B cell (primary cell): ENCODE data around the gene CYP2W1. TPM values are rescaled to one million over a fixed set of nuclear protein-coding genes. Genes with fewer than 3 reads are reported as not detected.

ENCODE experiments used
- ATAC-seq: fragments of 200-7000 bp; cut with Tn5 transposase; one replicate; pipeline ENCODE4 v1.10.0; 2021; ENCODE audit warnings: low read depth, mild to moderate bottlenecking, moderate number of reproducible peaks, moderate library complexity
- CTCF ChIA-PET: fragments of 350-600 bp; sonication (Branson Sonifier 250); formaldehyde crosslinking; loops from one replicate; lab custom pipeline; 2021; ENCODE audit warnings: antibody characterized with exemption, inconsistent platforms; lab: Charles Lee
- POLR2A ChIA-PET: fragments of 350-600 bp; sonication (Branson Sonifier 250); formaldehyde crosslinking; loops from one replicate; lab custom pipeline; 2021; ENCODE audit warnings: antibody characterized with exemption; lab: Charles Lee
- DNase-seq: peaks from one replicate; pipeline ENCODE4 v3.0.0; 2013
- H2AFZ ChIP-seq: 2 replicates; pipeline ENCODE4 v1.6.1; 2012; ENCODE audit warnings: mild to moderate bottlenecking, low read depth, low read length; ENCODE audit not compliant: insufficient read depth, poor library complexity, severe bottlenecking
- H3K27ac ChIP-seq, 2 donors: 1 replicate in 1 of 2; 2 replicates in 1 of 2; pipeline ENCODE4 v1.5.1; 2012 to 2013; ENCODE audit warnings: low read length in 2 of 2, mild to moderate bottlenecking in 2 of 2, moderate library complexity in 1 of 2
- H3K27me3 ChIP-seq, 4 experiments: fragments of 200-600 bp in 1 of 4; sonication (generic) in 1 of 4; replicated peaks in 1 of 4; 1 replicate in 2 of 4; 2 replicates in 2 of 4; pipeline versions ENCODE4 v1.6.1 to v1.7.0; 2013 to 2016; ENCODE audit warnings: low read length in 3 of 4, mild to moderate bottlenecking in 2 of 4, mixed read lengths in 1 of 4, moderate library complexity in 1 of 4; ENCODE audit not compliant: insufficient read depth in 4 of 4, control insufficient read depth in 3 of 4; ENCODE audit errors: control extremely low read depth in 1 of 4
- H3K36me3 ChIP-seq, 2 experiments: replicated peaks in 1 of 2; 1 replicate in 1 of 2; 2 replicates in 1 of 2; pipeline versions ENCODE4 v1.6.1 to v1.7.1; 2013; ENCODE audit warnings: low read length in 1 of 2; ENCODE audit not compliant: insufficient read depth in 2 of 2, control insufficient read depth in 1 of 2; ENCODE audit errors: control extremely low read depth in 1 of 2, extremely low read depth in 1 of 2
- H3K4me1 ChIP-seq, 2 donors: fragments of 200-600 bp in 1 of 2; sonication (generic) in 1 of 2; 1 replicate in 1 of 2; 2 replicates in 1 of 2; pipeline versions ENCODE4 v1.5.1 to v1.6.1; 2013 to 2017; ENCODE audit warnings: low read length in 2 of 2; ENCODE audit not compliant: control insufficient read depth in 2 of 2, insufficient read depth in 2 of 2
- H3K4me2 ChIP-seq: replicated peaks from 2 replicates; pipeline ENCODE3; 2012; ENCODE audit warnings: mild to moderate bottlenecking, low read depth, low read length; ENCODE audit not compliant: poor library complexity, severe bottlenecking
- H3K4me3 ChIP-seq, 5 experiments: fragments of 200-600 bp in 1 of 5; sonication (generic) in 1 of 5; 1 replicate in 3 of 5; 2 replicates in 2 of 5; pipeline versions ENCODE4 v1.5.1 to v1.7.0; 2011 to 2016; ENCODE audit warnings: low read length in 4 of 5, mild to moderate bottlenecking in 4 of 5, low read depth in 2 of 5, control low read depth in 1 of 5, moderate library complexity in 1 of 5; ENCODE audit not compliant: insufficient read depth in 1 of 5; ENCODE audit errors: control extremely low read depth in 1 of 5, extremely low read depth in 1 of 5
- H3K79me2 ChIP-seq: fragments of 200-600 bp; sonication (generic); one replicate; pipeline ENCODE4 v1.6.0; 2016; ENCODE audit warnings: low read length; ENCODE audit not compliant: control insufficient read depth, insufficient read depth
- H3K9ac ChIP-seq: fragments of 200-600 bp; sonication (generic); 2 replicates; pipeline ENCODE4 v1.6.1; 2017; ENCODE audit warnings: mild to moderate bottlenecking, low read length, moderate library complexity
- H3K9me3 ChIP-seq, 3 donors: one replicate each; pipeline versions ENCODE4 v1.6.1 to v1.7.1; 2013; ENCODE audit warnings: low read length in 2 of 3; ENCODE audit not compliant: control insufficient read depth in 2 of 3, insufficient read depth in 1 of 3; ENCODE audit errors: control extremely low read depth in 1 of 3
- H4K20me1 ChIP-seq: 2 replicates; pipeline ENCODE4 v1.6.0; 2012; ENCODE audit warnings: mild to moderate bottlenecking, low read length; ENCODE audit not compliant: insufficient read depth, control insufficient read depth, poor library complexity, severe bottlenecking
- H3K27ac Mint-ChIP-seq: one replicate; pipeline ENCODE4 v1.8.0; 2021; ENCODE audit warnings: mixed read lengths
- H3K27me3 Mint-ChIP-seq: one replicate; pipeline ENCODE4 v1.8.0; 2021; ENCODE audit warnings: mixed read lengths
- H3K4me1 Mint-ChIP-seq: one replicate; pipeline ENCODE4 v1.8.0; 2021; ENCODE audit warnings: mixed read lengths
- H3K4me3 Mint-ChIP-seq: one replicate; pipeline ENCODE4 v1.8.0; 2021; ENCODE audit warnings: mixed read lengths
- H3K9me3 Mint-ChIP-seq: one replicate; pipeline ENCODE4 v1.8.0; 2022; ENCODE audit warnings: mixed read lengths; ENCODE audit not compliant: insufficient read depth
- CTCF ChIP-seq: fragments of 200-600 bp; IDR thresholded peaks from one replicate; pipeline ENCODE4 v1.8.0; 2022; ENCODE audit warnings: antibody characterized with exemption, mild to moderate bottlenecking
- EZH2 ChIP-seq: IDR thresholded peaks from 2 replicates; pipeline ENCODE4 v1.6.1; 2012; ENCODE audit warnings: borderline replicate concordance, low read depth, mild to moderate bottlenecking, moderate library complexity, low read length; ENCODE audit not compliant: insufficient read depth, poor library complexity, severe bottlenecking
- WGBS: methylation state at CpG from one replicate; pipeline ENCODE4 v1.1.5; 2013; ENCODE audit warnings: missing lambda C conversion rate; ENCODE audit not compliant: insufficient coverage; 5-methylcytosine and 5-hydroxymethylcytosine counted together
- intact Hi-C: fragments of 100-400 bp; cut with micrococcal nuclease; formaldehyde crosslinking; loops from one replicate; pipeline ENCODE4 v1.10.0; 2022
- polyA plus RNA-seq: library from polyadenylated mRNA; depleted of rRNA; stranded (reverse); fragments of >200 nt; gene quantifications from 2 replicates; pipeline ENCODE4 v1.2.3, GENCODE V29; 2012
- total RNA-seq, 2 donors: library from RNA; stranded (reverse); fragments of 120-200 nt in 1 of 2; gene quantifications; 1 replicate in 1 of 2; 2 replicates in 1 of 2; pipeline versions ENCODE4 v1.2.3 to v1.2.4, GENCODE V29; 2013 to 2022

Gene CYP2W1
- total and polyA plus RNA-seq, 2 donors (not counting 1 experiment from before 2014, with no cell fraction given), result not detected

- intact Hi-C loops, result no loop called here
- DNase-seq, result no peak
- peaks cover 6% of the 10 kb centered on the region for H4K20me1 ChIP-seq
- POLR2A ChIA-PET, result interaction anchor here (1.3 to 2.4 kb wide), 3 partner anchors 19 to 61 kb away, joined by 4 to 7 read pairs (median 4); no protein-coding TSS in a partner anchor
- H3K27ac Mint-ChIP-seq, result peak overlapping the region; percentile 59
- no peaks in the 10 kb centered on the region for H3K9me3 ChIP-seq
- no peak overlapping the region for H2AFZ ChIP-seq
- ATAC-seq, result no peak
- no peak overlapping the region for H3K9ac ChIP-seq
- no peak overlapping the region for H3K4me3 ChIP-seq
- H3K4me1 Mint-ChIP-seq, result peaks cover 29% of the 10 kb centered on the region
- CTCF ChIA-PET, result interaction anchor here (0.6 to 10.9 kb wide), 4 partner anchors 45 to 177 kb away, joined by 3 to 496 read pairs (median 4); partner anchors contain the start of gene GPR146
- no peak overlapping the region for H3K27ac ChIP-seq
- peaks cover 5 to 20% of the 10 kb centered on the region in 2 donors for H3K4me1 ChIP-seq
- H3K79me2 ChIP-seq, result no peaks in the 10 kb centered on the region
- no peak for TF ChIP-seq CTCF
- TF ChIP-seq EZH2, result no peak
- no peaks in the 10 kb centered on the region for H3K9me3 Mint-ChIP-seq
- WGBS, result 92% methylated on average over 22 of the region's 28 CpGs
- peaks cover 0 to 11% of the 10 kb centered on the region in 2 experiments for H3K36me3 ChIP-seq
- H3K27me3 Mint-ChIP-seq, result no peaks in the 10 kb centered on the region
- H3K4me2 ChIP-seq, result no peak overlapping the region
- H3K27me3 ChIP-seq, result no peaks in the 10 kb centered on the region
- H3K4me3 Mint-ChIP-seq, result no peak overlapping the region
Measured at GRCh38 chr7:999149-999879, 16.3 kb downstream of the CYP2W1 start.
